Liver (tissue), 9 donors: ENCODE data around the gene SLIT3. TPM values are rescaled to one million over a fixed set of nuclear protein-coding genes. Genes with fewer than 3 reads are reported as not detected.

ENCODE experiments used
- DNase-seq: peaks from one replicate; pipeline ENCODE4 v3.0.0-alpha.2; 2017; ENCODE audit warnings: low spot score
- H3K27ac ChIP-seq, 2 donors: one replicate each; pipeline ENCODE4 v1.7.0; 2013; ENCODE audit warnings: inconsistent platforms in 2 of 2, low read length in 2 of 2, control low read depth in 1 of 2, low read depth in 1 of 2, mild to moderate bottlenecking in 1 of 2
- H3K27me3 ChIP-seq, 4 donors: one replicate each; pipeline versions ENCODE4 v1.6.1 to v1.7.0; 2013; ENCODE audit warnings: low read length in 3 of 4, inconsistent platforms in 1 of 4, mild to moderate bottlenecking in 1 of 4, moderate library complexity in 1 of 4; ENCODE audit not compliant: control insufficient read depth in 4 of 4, insufficient read depth in 4 of 4
- H3K36me3 ChIP-seq, 4 donors: one replicate each; pipeline versions ENCODE4 v1.6.1 to v1.7.0; 2013; ENCODE audit warnings: low read length in 3 of 4, mild to moderate bottlenecking in 3 of 4, low read depth in 1 of 4, moderate library complexity in 1 of 4; ENCODE audit not compliant: control insufficient read depth in 4 of 4, insufficient read depth in 3 of 4
- H3K4me1 ChIP-seq, 4 donors: one replicate each; pipeline versions ENCODE4 v1.6.1 to v1.7.0; 2013; ENCODE audit warnings: low read length in 3 of 4, mild to moderate bottlenecking in 3 of 4, moderate library complexity in 1 of 4; ENCODE audit not compliant: control insufficient read depth in 4 of 4, insufficient read depth in 4 of 4
- H3K4me3 ChIP-seq, 3 donors: one replicate each; pipeline versions ENCODE4 v1.6.1 to v1.7.0; 2013; ENCODE audit warnings: low read length in 3 of 3, control low read depth in 1 of 3, low read depth in 1 of 3, mild to moderate bottlenecking in 1 of 3
- H3K9ac ChIP-seq, 2 donors: one replicate each; pipeline ENCODE4 v1.7.0; 2013; ENCODE audit warnings: low read length in 2 of 2, mild to moderate bottlenecking in 2 of 2, moderate library complexity in 2 of 2, control low read depth in 1 of 2, low read depth in 1 of 2
- H3K9me3 ChIP-seq, 4 donors: one replicate each; pipeline versions ENCODE4 v1.6.1 to v1.7.0; 2013; ENCODE audit warnings: low read length in 3 of 4; ENCODE audit not compliant: control insufficient read depth in 4 of 4
- ATF3 ChIP-seq: IDR thresholded peaks from 2 replicates; pipeline ENCODE4 v1.6.1; 2016; ENCODE audit warnings: antibody characterized with exemption
- CTCF ChIP-seq: fragments of 150-350 bp; IDR thresholded peaks from 2 replicates; pipeline ENCODE4 v1.5.1; 2017; ENCODE audit warnings: improper control_type of control experiment, low read depth, low read length; ENCODE audit not compliant: missing input control
- EGR1 ChIP-seq, 2 donors: IDR thresholded peaks; 2 replicates each; pipeline ENCODE4 v1.6.1; 2016 to 2018; ENCODE audit warnings: antibody characterized with exemption in 2 of 2, low read depth in 2 of 2
- FOXA1 ChIP-seq: IDR thresholded peaks from 2 replicates; pipeline ENCODE4 v1.6.1; 2016; ENCODE audit warnings: antibody characterized with exemption
- FOXA2 ChIP-seq: IDR thresholded peaks from 2 replicates; pipeline ENCODE4 v1.6.1; 2016; ENCODE audit warnings: antibody characterized with exemption
- GABPA ChIP-seq, 2 donors: IDR thresholded peaks in 1 of 2; conservative IDR thresholded peaks in 1 of 2; 2 replicates each; pipeline ENCODE4 v1.6.1; 2016; ENCODE audit warnings: antibody characterized with exemption in 2 of 2, mild to moderate bottlenecking in 1 of 2, moderate library complexity in 1 of 2
- HNF4A ChIP-seq, 2 donors: conservative IDR thresholded peaks; 2 replicates each; pipeline ENCODE4 v1.6.1; 2016; ENCODE audit warnings: antibody characterized with exemption in 2 of 2, mild to moderate bottlenecking in 2 of 2
- HNF4G ChIP-seq: IDR thresholded peaks from 2 replicates; pipeline ENCODE4 v1.6.1; 2016; ENCODE audit warnings: antibody characterized with exemption
- JUND ChIP-seq, 2 donors: IDR thresholded peaks; 2 replicates each; pipeline ENCODE4 v1.6.1; 2016; ENCODE audit warnings: antibody characterized with exemption in 2 of 2
- MAX ChIP-seq: IDR thresholded peaks from 2 replicates; pipeline ENCODE4 v1.6.1; 2016; ENCODE audit warnings: antibody characterized with exemption
- NR2F2 ChIP-seq: IDR thresholded peaks from 2 replicates; pipeline ENCODE4 v1.6.1; 2016; ENCODE audit warnings: antibody characterized with exemption
- RAD21 ChIP-seq, 2 donors: IDR thresholded peaks; 2 replicates each; pipeline ENCODE4 v1.6.1; 2016; ENCODE audit warnings: antibody characterized with exemption in 2 of 2, mild to moderate bottlenecking in 2 of 2
- REST ChIP-seq: IDR thresholded peaks from 2 replicates; pipeline ENCODE4 v1.6.1; 2016; ENCODE audit warnings: antibody characterized with exemption, mild to moderate bottlenecking
- RXRA ChIP-seq, 2 donors: IDR thresholded peaks; 2 replicates each; pipeline ENCODE4 v1.6.1; 2017 to 2018; ENCODE audit warnings: antibody characterized with exemption in 2 of 2, mild to moderate bottlenecking in 1 of 2
- SP1 ChIP-seq: IDR thresholded peaks from 2 replicates; pipeline ENCODE4 v1.6.1; 2018; ENCODE audit warnings: antibody characterized with exemption, mild to moderate bottlenecking
- TAF1 ChIP-seq: conservative IDR thresholded peaks from 2 replicates; pipeline ENCODE4 v1.6.1; 2016; ENCODE audit warnings: antibody characterized with exemption, mild to moderate bottlenecking
- YY1 ChIP-seq: IDR thresholded peaks from 2 replicates; pipeline ENCODE4 v1.6.1; 2016; ENCODE audit warnings: antibody characterized with exemption, mild to moderate bottlenecking
- ZBTB33 ChIP-seq: IDR thresholded peaks from 2 replicates; pipeline ENCODE4 v1.6.1; 2016; ENCODE audit warnings: antibody characterized with exemption
- WGBS: extraction: QIAGEN DNeasy Blood & Tissue Kit; methylation state at CpG from one replicate; pipeline ENCODE4 v1.1.7; 2013; 5-methylcytosine and 5-hydroxymethylcytosine counted together
- polyA plus RNA-seq, 2 donors: library from polyadenylated mRNA; stranded (reverse) in 1 of 2; unstranded in 1 of 2; fragments of 200-250 nt in 1 of 2; fragments of >200 nt in 1 of 2; fragmentation: Nextera tagmentation in 1 of 2; extraction: Ambion mirVana in 1 of 2; gene quantifications; one replicate each; pipeline versions ENCODE4 v1.2.1 to v1.2.3, GENCODE V29; 2013 to 2015
- total RNA-seq, 2 donors: library from RNA; depleted of rRNA; stranded (reverse); fragments of >200 nt; gene quantifications; one replicate each; pipeline ENCODE4 v1.2.3, GENCODE V29; 2014
- donor health status: healthy.
- donor health status: healthy.
- donor health status: healthy.
- donor health status: healthy.
- donor health status: healthy.

The SLIT3 gene
- total and polyA plus RNA-seq, 4 donors, result 0.61 to 1.3 (median 0.91) TPM

GRCh38 chr5:168772316-168772961 lies 528.5 kb downstream of the SLIT3 start:
- Histone ChIP-seq H3K27me3 (peaks cover 0 to 5% (median 0%) of the 10 kb centered on the region in 4 donors), H3K9me3 (peaks cover 0 to 6% (median 3%) of the 10 kb centered on the region in 4 donors), H3K4me3 (no peak overlapping the region), H3K36me3 (no peaks in the 10 kb centered on the region), H3K4me1 (no peaks in the 10 kb centered on the region), H3K27ac (no peak overlapping the region), H3K9ac (no peak overlapping the region)
- WGBS, result 89% methylated on average over 22 of the region's 22 CpGs
- TF ChIP-seq JUND (IDR thresholded peaks at IDR 0.05) (no peak), EGR1 (IDR thresholded peaks at IDR 0.05; ENCODE audit: low read depth in 2 of 2) (no peak), REST (no peak), GABPA (IDR thresholded peaks at IDR 0.05 in 1 of 2, conservative IDR thresholded peaks at IDR 0.05 in 1 of 2) (no peak), CTCF (no peak)
- no peak for DNase-seq

- Histone ChIP-seq H3K36me3 (no peaks in the 10 kb centered on the region), H3K27me3 (peaks cover 0 to 5% (median 0%) of the 10 kb centered on the region in 4 donors), H3K27ac (no peak overlapping the region), H3K9me3 (peaks cover 0 to 7% (median 4%) of the 10 kb centered on the region in 4 donors), H3K4me1 (no peaks in the 10 kb centered on the region), H3K9ac (no peak overlapping the region), H3K4me3 (no peak overlapping the region)
- 75% methylated on average over 6 of the region's 6 CpGs for WGBS
- DNase-seq, result no peak
- no peak for TF ChIP-seq ATF3
- TF ChIP-seq NR2F2, result no peak
- no peak for TF ChIP-seq RAD21 (IDR thresholded peaks at IDR 0.05)
- no peak for TF ChIP-seq MAX
- no peak for TF ChIP-seq RXRA (IDR thresholded peaks at IDR 0.05)
- no peak for TF ChIP-seq HNF4A (conservative IDR thresholded peaks at IDR 0.05)
- TF ChIP-seq TAF1, result no peak
- no peak for TF ChIP-seq EGR1 (IDR thresholded peaks at IDR 0.05; ENCODE audit: low read depth in 2 of 2)
- TF ChIP-seq SP1, result no peak
- TF ChIP-seq FOXA2, result no peak
- no peak for TF ChIP-seq YY1
- TF ChIP-seq CTCF, result no peak
- no peak for TF ChIP-seq HNF4G
- no peak for TF ChIP-seq REST
- TF ChIP-seq FOXA1, result no peak
- TF ChIP-seq ZBTB33, result no peak
- TF ChIP-seq GABPA (IDR thresholded peaks at IDR 0.05 in 1 of 2, conservative IDR thresholded peaks at IDR 0.05 in 1 of 2), result no peak
Measured at GRCh38 chr5:168771678-168772077, 529.3 kb downstream of the SLIT3 start.
